ENCODE measurements around the gene FHL2.

GRCh38 chr2:105323111-105323510 is 75.7 kb downstream of the FHL2 start:
- TF ChIP-seq EP300 (IDR thresholded peaks at IDR 0.05) (no peak), POLR2AphosphoS5 (IDR thresholded peaks at IDR 0.05) (no peak)
- TF ChIP-seq, protein P1, sequence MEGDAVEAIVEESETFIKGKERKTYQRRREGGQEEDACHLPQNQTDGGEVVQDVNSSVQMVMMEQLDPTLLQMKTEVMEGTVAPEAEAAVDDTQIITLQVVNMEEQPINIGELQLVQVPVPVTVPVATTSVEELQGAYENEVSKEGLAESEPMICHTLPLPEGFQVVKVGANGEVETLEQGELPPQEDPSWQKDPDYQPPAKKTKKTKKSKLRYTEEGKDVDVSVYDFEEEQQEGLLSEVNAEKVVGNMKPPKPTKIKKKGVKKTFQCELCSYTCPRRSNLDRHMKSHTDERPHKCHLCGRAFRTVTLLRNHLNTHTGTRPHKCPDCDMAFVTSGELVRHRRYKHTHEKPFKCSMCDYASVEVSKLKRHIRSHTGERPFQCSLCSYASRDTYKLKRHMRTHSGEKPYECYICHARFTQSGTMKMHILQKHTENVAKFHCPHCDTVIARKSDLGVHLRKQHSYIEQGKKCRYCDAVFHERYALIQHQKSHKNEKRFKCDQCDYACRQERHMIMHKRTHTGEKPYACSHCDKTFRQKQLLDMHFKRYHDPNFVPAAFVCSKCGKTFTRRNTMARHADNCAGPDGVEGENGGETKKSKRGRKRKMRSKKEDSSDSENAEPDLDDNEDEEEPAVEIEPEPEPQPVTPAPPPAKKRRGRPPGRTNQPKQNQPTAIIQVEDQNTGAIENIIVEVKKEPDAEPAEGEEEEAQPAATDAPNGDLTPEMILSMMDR (IDR thresholded peaks at IDR 0.05), result no peak

All from gastroesophageal sphincter (tissue), 3 donors.